Muscle of leg (tissue), 11 donors: Measurements from ENCODE around the gene PACS1. TPM values are rescaled to one million over a fixed set of nuclear protein-coding genes. Genes with fewer than 3 reads are reported as not detected.
A peak's percentile ranks its signal among the peaks of the same experiment; 100 is the strongest.

Experiments
- DNase-seq: peaks from one replicate; pipeline ENCODE4 v3.0.0; 2013
- H3K27ac ChIP-seq: one replicate; pipeline ENCODE4 v1.5.1; 2013; ENCODE audit warnings: mild to moderate bottlenecking, low read length, control low read depth
- H3K27me3 ChIP-seq: one replicate; pipeline ENCODE4 v1.6.1; 2013; ENCODE audit warnings: low read length; ENCODE audit not compliant: control insufficient read depth, insufficient read depth
- H3K36me3 ChIP-seq: one replicate; pipeline ENCODE4 v1.6.1; 2013; ENCODE audit warnings: low read length; ENCODE audit not compliant: control insufficient read depth, insufficient read depth
- H3K4me1 ChIP-seq: one replicate; pipeline ENCODE4 v1.6.1; 2013; ENCODE audit warnings: low read length; ENCODE audit not compliant: control insufficient read depth, insufficient read depth
- H3K4me3 ChIP-seq: one replicate; pipeline ENCODE4 v1.5.1; 2013; ENCODE audit warnings: low read length, control low read depth
- H3K9me3 ChIP-seq: replicated peaks from 2 replicates; pipeline ENCODE4 v1.6.1; 2013; ENCODE audit warnings: low read depth, low read length; ENCODE audit not compliant: control insufficient read depth
- WGBS: methylation state at CpG from one replicate; pipeline ENCODE4 v1.1.5; 2013; ENCODE audit warnings: missing lambda C conversion rate; ENCODE audit not compliant: insufficient coverage; 5-methylcytosine and 5-hydroxymethylcytosine counted together
- polyA plus RNA-seq, 8 donors: library from polyadenylated mRNA; unstranded; fragments of 120-200 nt; gene quantifications; one replicate each; pipeline versions ENCODE4 v1.2.1 to v1.2.3, GENCODE V29; 2013; ENCODE audit warnings: inconsistent platforms in 1 of 8, low replicate concordance in 1 of 8; ENCODE audit not compliant: insufficient read length in 8 of 8, insufficient read depth in 1 of 8
- total RNA-seq: library from RNA; stranded (reverse); fragments of 120-200 nt; gene quantifications from one replicate; pipeline ENCODE4 v1.2.4, GENCODE V29; 2013

The PACS1 gene
- total and polyA plus RNA-seq, 9 donors, result 13.2 to 41.3 (median 30.9) TPM

DNA sequence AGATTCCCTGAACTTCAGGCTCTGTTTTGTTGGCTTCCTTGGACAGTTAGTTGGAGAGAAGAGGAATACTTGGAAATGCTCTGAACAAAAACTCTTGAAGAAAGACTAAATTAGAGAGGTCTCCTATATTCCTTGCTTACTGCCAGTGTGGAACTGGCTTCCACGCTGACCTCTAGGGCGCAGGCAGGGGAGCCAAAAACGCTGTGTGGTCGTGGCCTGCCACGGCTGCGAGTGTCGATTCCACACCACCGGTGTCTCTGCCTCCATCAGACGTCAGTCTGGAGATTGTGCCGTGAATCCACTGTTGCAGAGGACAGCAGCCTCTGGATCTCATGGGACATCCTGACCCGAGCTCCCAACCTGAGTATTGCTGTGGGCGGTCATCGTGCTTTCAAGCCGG, 160.9 kb downstream of the PACS1 start:
- H3K36me3 ChIP-seq, result peaks cover 71% of the 10 kb centered on the region
- no peaks in the 10 kb centered on the region for H3K9me3 ChIP-seq
- WGBS, result 83% methylated on average over 11 of the region's 14 CpGs
- no peak overlapping the region for H3K4me3 ChIP-seq
- DNase-seq, result no peak
- H3K27me3 ChIP-seq, result no peaks in the 10 kb centered on the region
- peaks cover 2% of the 10 kb centered on the region for H3K4me1 ChIP-seq
- H3K27ac ChIP-seq, result no peak overlapping the region

DNA sequence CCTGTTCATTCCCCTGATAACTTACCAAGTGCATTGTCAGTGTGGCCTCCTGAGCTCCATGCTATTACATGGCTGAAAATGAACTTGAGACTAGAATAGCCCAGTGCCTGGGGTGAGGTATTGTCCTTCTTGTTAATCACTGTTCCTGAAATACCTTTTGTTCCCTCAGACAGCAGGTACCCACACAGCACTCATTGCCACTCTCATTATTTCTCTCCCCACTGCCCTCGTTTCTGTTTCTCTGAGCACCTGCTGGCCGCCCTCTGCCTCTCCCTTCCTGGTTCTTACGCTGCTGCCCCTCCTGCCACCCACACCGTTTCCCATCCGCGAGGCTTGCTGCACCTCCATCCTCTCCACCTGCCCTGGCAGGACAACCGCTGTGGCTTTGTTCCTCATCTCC, 161.5 kb downstream of the PACS1 start:
- Histone ChIP-seq H3K4me1 (peaks cover 6% of the 10 kb centered on the region), H3K36me3 (peaks cover 74% of the 10 kb centered on the region), H3K27me3 (no peaks in the 10 kb centered on the region), H3K9me3 (no peaks in the 10 kb centered on the region), H3K4me3 (no peak overlapping the region), H3K27ac (no peak overlapping the region)
- DNase-seq, result no peak
- WGBS, result 81% methylated on average over 7 of the region's 7 CpGs

DNA sequence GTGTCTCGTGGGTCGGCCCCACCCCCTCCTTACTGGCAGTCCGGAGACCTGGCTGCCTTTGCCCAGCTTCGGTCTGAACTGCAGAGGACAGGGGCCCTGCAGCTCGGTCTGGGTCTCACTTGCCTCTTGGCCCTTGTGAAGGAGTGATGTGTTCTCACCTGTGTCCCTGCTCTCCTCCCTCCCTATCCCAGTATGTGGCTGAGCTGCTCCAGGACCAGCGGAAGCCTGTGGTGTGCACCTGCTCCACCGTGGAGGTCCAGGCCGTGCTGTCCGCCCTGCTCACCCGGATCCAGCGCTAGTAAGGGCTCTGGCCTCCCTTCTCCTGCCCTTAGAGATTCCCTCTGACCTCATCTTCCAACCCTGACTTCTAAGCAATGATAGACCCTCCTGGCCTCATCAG, 162.7 kb downstream of the PACS1 start:
- Histone ChIP-seq H3K27ac (no peak overlapping the region), H3K36me3 (peaks cover 75% of the 10 kb centered on the region), H3K4me1 (peaks cover 6% of the 10 kb centered on the region), H3K9me3 (no peaks in the 10 kb centered on the region), H3K4me3 (no peak overlapping the region), H3K27me3 (no peaks in the 10 kb centered on the region)
- 83% methylated on average over 11 of the region's 11 CpGs for WGBS
- DNase-seq, result no peak

DNA sequence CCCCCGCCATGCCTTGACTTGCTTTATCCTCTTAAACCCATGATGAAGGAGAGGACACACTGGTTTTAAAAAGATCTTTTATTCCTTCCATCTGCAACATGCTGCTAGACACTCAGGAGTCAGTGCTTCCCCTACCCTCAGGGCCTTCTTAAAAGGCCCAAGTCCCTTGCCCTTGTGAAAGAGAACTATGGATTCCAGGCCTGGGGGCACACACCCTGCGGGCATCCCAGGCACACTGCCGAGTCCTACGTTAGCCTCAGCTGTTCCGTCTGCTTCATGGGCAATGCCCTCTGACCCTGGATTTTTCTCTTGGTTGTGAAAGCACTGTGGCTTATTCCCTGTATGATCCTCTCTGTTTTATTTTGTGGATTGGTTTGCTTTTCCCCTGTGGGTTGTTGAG, 163.2 kb downstream of the PACS1 start:
- Histone ChIP-seq H3K4me1 (peaks cover 6% of the 10 kb centered on the region), H3K4me3 (no peak overlapping the region), H3K9me3 (no peaks in the 10 kb centered on the region), H3K36me3 (peaks cover 73% of the 10 kb centered on the region), H3K27ac (no peak overlapping the region), H3K27me3 (no peaks in the 10 kb centered on the region)
- WGBS, result 92% methylated on average over 2 of the region's 5 CpGs
- DNase-seq, result no peak

DNA sequence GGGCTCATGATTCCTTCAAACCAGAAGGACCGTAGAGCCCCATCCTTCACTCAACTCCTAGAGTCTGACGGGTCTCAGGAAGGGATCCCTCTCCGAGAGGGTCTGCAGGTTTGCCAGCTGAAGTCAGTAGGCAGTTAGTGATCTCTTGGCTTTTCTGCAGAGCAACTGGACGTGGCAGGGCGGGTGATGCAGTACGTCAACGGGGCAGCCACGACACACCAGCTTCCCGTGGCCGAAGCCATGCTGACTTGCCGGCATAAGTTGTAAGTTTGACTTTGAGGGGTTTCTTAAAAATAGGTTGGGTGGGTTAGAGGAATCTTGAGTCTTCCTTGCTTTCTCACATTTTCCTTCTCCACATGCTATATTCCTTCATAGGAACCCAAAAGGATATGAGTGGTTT, 165.1 kb downstream of the PACS1 start:
- Histone ChIP-seq H3K27ac (no peak overlapping the region), H3K9me3 (no peaks in the 10 kb centered on the region), H3K4me1 (peaks cover 6% of the 10 kb centered on the region), H3K36me3 (peaks cover 84% of the 10 kb centered on the region), H3K4me3 (no peak overlapping the region), H3K27me3 (no peaks in the 10 kb centered on the region)
- WGBS, result 95% methylated on average over 6 of the region's 11 CpGs
- no peak for DNase-seq

DNA sequence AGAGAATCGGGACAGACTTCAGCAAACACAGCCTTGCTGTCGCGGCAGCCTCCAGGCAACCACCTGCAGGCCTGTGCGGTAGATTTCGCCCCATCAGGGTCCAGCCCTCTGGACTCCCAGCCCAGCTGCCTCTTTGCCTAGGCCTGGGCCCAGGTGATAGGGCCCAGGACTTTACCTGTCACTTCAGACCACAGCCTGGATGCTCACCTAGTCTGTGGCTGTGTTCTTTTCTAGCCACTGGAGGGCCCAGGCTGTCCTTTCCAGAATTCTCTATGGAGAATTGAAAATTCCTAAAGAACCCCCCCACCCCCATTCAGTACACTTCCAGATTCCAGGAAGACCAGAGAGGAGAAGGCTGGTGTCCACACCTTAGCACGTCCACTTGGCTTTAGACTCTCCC, 167.8 kb downstream of the PACS1 start:
- Histone ChIP-seq H3K27me3 (no peaks in the 10 kb centered on the region), H3K27ac (no peak overlapping the region), H3K4me1 (peaks cover 34% of the 10 kb centered on the region), H3K4me3 (no peak overlapping the region), H3K36me3 (peaks cover 83% of the 10 kb centered on the region), H3K9me3 (no peaks in the 10 kb centered on the region)
- no peak for DNase-seq
- WGBS, result 97% methylated on average over 5 of the region's 6 CpGs

DNA sequence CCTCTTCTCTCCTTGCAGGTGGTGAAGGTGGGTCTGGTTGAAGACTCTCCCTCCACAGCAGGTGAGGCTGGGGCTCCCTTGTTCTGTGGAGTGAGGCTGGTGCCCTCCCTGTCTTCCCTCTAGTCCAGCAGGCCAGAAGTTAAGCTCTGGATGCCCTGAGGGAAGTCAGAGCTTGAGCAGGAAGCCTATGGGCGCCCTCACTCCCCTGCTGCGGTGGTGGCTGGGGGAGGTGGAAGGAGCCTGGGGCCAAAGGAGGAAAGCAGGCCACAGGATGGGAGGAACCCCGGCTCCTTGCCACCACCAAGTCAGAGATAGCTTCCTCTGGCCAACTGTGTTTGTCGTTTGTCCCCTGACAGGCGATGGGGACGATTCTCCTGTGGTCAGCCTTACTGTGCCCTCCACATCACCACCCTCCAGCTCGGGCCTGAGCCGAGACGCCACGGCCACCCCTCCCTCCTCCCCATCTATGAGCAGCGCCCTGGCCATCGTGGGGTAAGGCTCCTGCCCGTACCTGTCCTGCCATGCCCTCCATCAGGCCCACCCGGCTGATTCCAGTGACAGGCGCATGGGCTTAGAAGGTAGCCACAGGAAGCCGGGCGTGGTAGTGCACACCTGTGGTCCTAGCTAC, 168.8 kb downstream of the PACS1 start:
- WGBS, result 91% methylated on average over 16 of the region's 17 CpGs
- no peak for DNase-seq

DNA sequence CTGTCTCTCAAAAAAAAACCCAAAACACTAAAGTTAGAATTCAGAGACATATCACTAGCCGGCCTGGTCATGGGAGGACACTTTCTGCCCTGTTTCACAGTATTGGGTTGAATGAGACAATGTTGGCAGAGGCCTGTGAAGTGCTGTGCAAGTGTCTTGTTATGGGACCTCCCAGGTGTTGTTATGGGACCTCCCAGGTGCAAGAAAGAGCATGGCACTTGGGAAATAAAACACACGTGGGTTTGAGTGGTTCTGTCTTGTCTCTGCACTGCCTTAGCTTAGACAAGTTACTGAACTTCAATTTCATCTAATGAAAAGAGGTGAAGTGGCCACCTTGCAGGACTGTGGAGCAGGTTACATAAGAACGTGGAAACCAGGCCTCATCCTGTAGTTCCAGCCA, 169.4 kb downstream of the PACS1 start:
- no peak overlapping the region for H3K4me3 ChIP-seq
- H3K4me1 ChIP-seq, result peaks cover 45% of the 10 kb centered on the region
- DNase-seq, result no peak
- H3K27ac ChIP-seq, result no peak overlapping the region
- WGBS, result 100% methylated on average over 1 of the region's 3 CpGs
- peaks cover 73% of the 10 kb centered on the region for H3K36me3 ChIP-seq
- H3K27me3 ChIP-seq, result no peaks in the 10 kb centered on the region
- H3K9me3 ChIP-seq, result no peaks in the 10 kb centered on the region

More for the DNA sequence above, 168.8 kb downstream of the PACS1 start:
- Histone ChIP-seq H3K27ac (no peak overlapping the region), H3K36me3 (peaks cover 77% of the 10 kb centered on the region), H3K4me3 (no peak overlapping the region), H3K9me3 (no peaks in the 10 kb centered on the region), H3K4me1 (peaks cover 43% of the 10 kb centered on the region), H3K27me3 (no peaks in the 10 kb centered on the region)

DNA sequence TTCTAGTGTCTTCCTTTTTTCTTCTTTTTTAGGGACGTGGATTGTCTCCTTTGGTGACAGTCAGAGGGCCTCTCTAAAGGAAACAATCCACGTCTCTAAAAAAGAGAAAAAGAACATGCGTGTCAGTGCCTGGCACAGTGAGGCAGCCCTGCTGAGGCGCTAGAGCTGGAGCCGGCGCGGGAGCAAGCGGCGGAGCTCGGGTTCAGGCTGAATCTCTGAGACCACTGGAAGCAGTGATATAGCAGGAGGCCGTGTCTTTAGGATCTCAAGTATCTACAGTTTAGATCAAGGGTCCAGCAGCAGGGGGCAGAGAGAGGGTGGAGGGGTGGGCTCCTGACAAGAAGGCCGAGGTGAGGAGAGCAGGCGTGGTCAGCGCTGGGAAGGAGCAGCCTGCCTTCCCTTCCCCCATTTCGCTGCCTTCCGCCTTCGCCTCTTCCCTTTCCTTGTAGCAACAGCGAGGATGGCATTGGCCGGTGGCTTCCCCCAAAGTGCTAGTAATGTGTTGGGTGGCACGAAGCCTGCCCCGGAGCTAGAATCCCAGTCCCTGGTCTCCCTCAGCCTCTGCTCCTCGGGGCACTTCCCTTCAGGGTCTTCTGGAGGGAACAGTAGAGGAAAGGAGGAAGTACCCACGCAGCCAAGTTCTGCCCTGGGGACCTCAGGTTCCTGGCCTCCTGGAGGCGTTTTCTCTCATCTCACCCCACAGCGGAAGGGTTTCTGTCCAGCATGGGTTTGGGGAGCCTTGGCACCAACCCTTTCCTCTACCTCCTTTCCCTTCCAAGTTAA, 170.1 kb downstream of the PACS1 start:
- Histone ChIP-seq H3K4me3 (no peak overlapping the region), H3K27ac (peak overlapping the region; percentile 85), H3K9me3 (no peaks in the 10 kb centered on the region), H3K27me3 (no peaks in the 10 kb centered on the region), H3K4me1 (peaks cover 45% of the 10 kb centered on the region), H3K36me3 (peaks cover 73% of the 10 kb centered on the region)
- DNase-seq, result no peak
- WGBS, result 75% methylated on average over 12 of the region's 25 CpGs

DNA sequence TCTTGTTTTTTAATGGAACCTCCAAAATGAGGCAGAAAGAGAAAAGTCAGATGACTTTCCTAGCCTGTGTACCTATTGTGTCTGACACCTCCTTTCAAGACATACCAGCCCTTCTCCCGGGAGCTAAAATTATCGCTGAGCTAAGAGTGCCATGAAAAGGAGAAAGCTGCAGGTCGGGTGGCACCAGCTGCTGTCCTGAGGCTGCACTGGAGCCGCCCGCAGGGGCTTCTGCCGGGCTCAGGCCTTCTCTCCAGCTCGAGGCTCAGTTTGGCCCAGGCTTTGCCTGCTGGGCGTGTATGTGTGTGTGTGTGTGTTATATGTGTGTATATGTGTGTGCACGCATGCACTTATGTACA, 170.7 kb downstream of the PACS1 start:
- Histone ChIP-seq H3K4me1 (peaks cover 45% of the 10 kb centered on the region), H3K27ac (peak overlapping the region; percentile 85), H3K9me3 (no peaks in the 10 kb centered on the region), H3K27me3 (no peaks in the 10 kb centered on the region), H3K4me3 (no peak overlapping the region), H3K36me3 (peaks cover 70% of the 10 kb centered on the region)
- 100% methylated on average over 1 of the region's 9 CpGs for WGBS
- DNase-seq, result peak; percentile 57
